HepG2 (cell line): Measurements from ENCODE around the gene TRIM37. TPM values are rescaled to one million over a fixed set of nuclear protein-coding genes. Genes with fewer than 3 reads are reported as not detected.

ENCODE experiments used
- ATAC-seq: fragments of 200-7000 bp; cut with Tn5 transposase; 3 replicates; pipeline ENCODE4 v1.9.1; 2020; ENCODE audit warnings: mild to moderate bottlenecking, moderate library complexity
- BruUV-seq: library from RNA; stranded (reverse); fragments of 400-500 nt; replicated peaks from 2 replicates; lab custom pipeline; 2021; lab: Mats Ljungman, UMichigan
- CTCF ChIA-PET: fragments of 300-600 bp; formaldehyde crosslinking; extraction: SDS; loops from one replicate; lab custom pipeline; 2021; ENCODE audit warnings: low total read pairs, inconsistent platforms, low intra/inter-chr PET ratio; lab: Yijun Ruan, JAX
- POLR2A ChIA-PET: fragments of 350-600 bp; sonication (Branson Sonifier 250); formaldehyde crosslinking; loops from one replicate; lab custom pipeline; 2020; ENCODE audit warnings: antibody characterized with exemption, inconsistent platforms; lab: Yijun Ruan, JAX
- DNase-seq: peaks from one replicate; pipeline ENCODE4 v3.0.0-alpha.2; 2015; ENCODE audit warnings: low spot score
- FAIRE-seq: peaks from 3 replicates; lab custom pipeline; 2011; peaks lifted over from hg19 to GRCh38; lab: Jason Lieb, UNC
- H2AFZ ChIP-seq: one replicate; pipeline ENCODE4 v1.6.1; 2011; ENCODE audit warnings: low read length, inconsistent platforms
- H3K27ac ChIP-seq: fragments of 300-600 bp; 3 replicates; pipeline ENCODE4 v1.8.0; 2011; ENCODE audit warnings: mixed run types, mild to moderate bottlenecking, mixed read lengths, low read length, inconsistent platforms; ENCODE audit not compliant: insufficient read depth; ENCODE audit errors: extremely low read length
- H3K27me3 ChIP-seq, 2 experiments: fragments of 200-600 bp in 1 of 2; 2 replicates in 1 of 2; 3 replicates in 1 of 2; pipeline versions ENCODE4 v1.6.0 to v1.8.0; 2011; ENCODE audit warnings: low read length in 2 of 2, mild to moderate bottlenecking in 2 of 2, moderate library complexity in 2 of 2, inconsistent platforms in 1 of 2; ENCODE audit not compliant: insufficient read depth in 2 of 2, control insufficient read depth in 1 of 2
- H3K36me3 ChIP-seq, 2 experiments: fragments of 200-600 bp in 1 of 2; replicated peaks in 1 of 2; 2 replicates in 1 of 2; 3 replicates in 1 of 2; pipeline versions ENCODE4 v1.5.1 to v1.8.0; 2011; ENCODE audit warnings: low read length in 2 of 2, inconsistent platforms in 1 of 2; ENCODE audit not compliant: insufficient read depth in 2 of 2, control insufficient read depth in 1 of 2
- H3K4me1 ChIP-seq: 2 replicates; pipeline ENCODE4 v1.5.1; 2012; ENCODE audit warnings: low read length, inconsistent platforms; ENCODE audit not compliant: insufficient read depth
- H3K4me2 ChIP-seq: 2 replicates; pipeline ENCODE4 v1.6.0; 2011; ENCODE audit warnings: low read depth, low read length, inconsistent platforms
- H3K4me3 ChIP-seq, 3 experiments: fragments of 200-600 bp in 1 of 3; sonication (generic), shearing (Covaris generic) in 1 of 3; replicated peaks in 1 of 3; 2 replicates each; pipeline ENCODE4 v1.5.1; 2011 to 2016; ENCODE audit warnings: low read length in 3 of 3, inconsistent platforms in 2 of 3, low read depth in 2 of 3, mild to moderate bottlenecking in 2 of 3, control low read depth in 1 of 3, mixed read lengths in 1 of 3; ENCODE audit not compliant: insufficient read depth in 1 of 3
- H3K79me2 ChIP-seq: one replicate; pipeline ENCODE4 v1.6.1; 2011; ENCODE audit warnings: low read length, inconsistent platforms; ENCODE audit not compliant: insufficient read depth
- H3K9ac ChIP-seq: 2 replicates; pipeline ENCODE4 v1.6.0; 2011; ENCODE audit warnings: mild to moderate bottlenecking, low read depth, low read length, inconsistent platforms; ENCODE audit not compliant: insufficient read depth
- H3K9me3 ChIP-seq: 2 replicates; pipeline ENCODE4 v1.5.1; 2012; ENCODE audit warnings: mild to moderate bottlenecking, low read length
- H4K20me1 ChIP-seq: 2 replicates; pipeline ENCODE4 v1.6.0; 2011; ENCODE audit warnings: inconsistent platforms, mild to moderate bottlenecking, low read length, moderate library complexity; ENCODE audit not compliant: insufficient read depth
- ARNT ChIP-seq: fragments of 450-650 bp; IDR thresholded peaks from 2 replicates; pipeline ENCODE4 v1.6.1; 2017
- ATF7 ChIP-seq, 2 experiments: fragments of 450-650 bp in 1 of 2; sonication (generic) in 1 of 2; formaldehyde crosslinking in 1 of 2; IDR thresholded peaks; 2 replicates each; pipeline versions ENCODE4 v1.4.0 to v1.6.1; 2016 to 2020; ENCODE audit warnings: antibody characterized with exemption in 1 of 2, mild to moderate bottlenecking in 1 of 2, missing genetic modification reagents in 1 of 2
- CTCF ChIP-seq: sonication (generic); formaldehyde crosslinking; IDR thresholded peaks from 2 replicates; pipeline ENCODE4 v1.5.0; 2020; ENCODE audit warnings: mild to moderate bottlenecking, missing genetic modification reagents, moderate library complexity
- ELF1 ChIP-seq: sonication (generic); formaldehyde crosslinking; IDR thresholded peaks from 2 replicates; pipeline ENCODE4 v1.4.0; 2020; ENCODE audit warnings: missing genetic modification reagents
- HNF4A ChIP-seq: sonication (generic); formaldehyde crosslinking; IDR thresholded peaks from 2 replicates; pipeline ENCODE4 v1.4.0; 2020; ENCODE audit warnings: missing genetic modification reagents
- KAT2B ChIP-seq: fragments of 150-350 bp; IDR thresholded peaks from 2 replicates; pipeline ENCODE4 v1.6.1; 2014; ENCODE audit warnings: low read depth, low read length, borderline replicate concordance
- NKX3-1 ChIP-seq: sonication (generic); formaldehyde crosslinking; IDR thresholded peaks from 2 replicates; pipeline ENCODE4 v1.5.0; 2020; ENCODE audit warnings: missing genetic modification reagents
- PHF5A ChIP-seq: IDR thresholded peaks from one replicate; pipeline ENCODE4 v1.6.1; 2018; ENCODE audit warnings: low read depth, missing genetic modification reagents; ENCODE audit not compliant: unreplicated experiment
- ZNF264 ChIP-seq: sonication (generic); formaldehyde crosslinking; IDR thresholded peaks from 2 replicates; pipeline ENCODE4 v1.4.0; 2020; ENCODE audit warnings: missing genetic modification reagents
- ZNF280B ChIP-seq: sonication (generic); formaldehyde crosslinking; IDR thresholded peaks from 2 replicates; pipeline ENCODE4 v1.5.0; 2020; ENCODE audit warnings: missing genetic modification reagents, mild to moderate bottlenecking, borderline replicate concordance
- ZNF552 ChIP-seq: sonication (generic); formaldehyde crosslinking; IDR thresholded peaks from 2 replicates; pipeline ENCODE4 v1.9.0; 2022; ENCODE audit warnings: missing genetic modification reagents, mild to moderate bottlenecking, borderline replicate concordance
- WGBS: methylation state at CpG from one replicate; pipeline ENCODE4 v1.1.6; 2017; ENCODE audit warnings: low lambda C conversion rate; 5-methylcytosine and 5-hydroxymethylcytosine counted together
- in situ Hi-C: cut with HindIII; loops from 2 replicates; pipeline ENCODE4 v1.10.0; 2017; ENCODE audit warnings: low pct_unique_long_range_greater_than_20kb; ENCODE audit not compliant: extremely low pct_ligation_motif_present
- intact Hi-C: fragments of 100-400 bp; cut with micrococcal nuclease; formaldehyde crosslinking; loops from one replicate; pipeline ENCODE4 v1.10.0; 2022; ENCODE audit not compliant: unreplicated experiment
- polyA plus RNA-seq, 8 experiments: library from polyadenylated mRNA; depleted of rRNA in 3 of 8; stranded (reverse) in 7 of 8; unstranded in 1 of 8; fragments of >200 nt; fragmentation: Illumina TruSeq in 4 of 8; extraction: Trizol in 4 of 8; gene quantifications; 2 replicates each; pipeline versions ENCODE4 v1.2.1 to v1.2.3, GENCODE V29; 2011 to 2016; ENCODE audit warnings: low read depth in 4 of 8, missing spikeins in 1 of 8, mixed read lengths in 1 of 8; ENCODE audit not compliant: insufficient read depth in 1 of 8
- total RNA-seq, 5 experiments: library from RNA; depleted of rRNA; stranded (reverse); fragments of >200 nt; fragmentation: Illumina TruSeq; extraction: Trizol; gene quantifications; 2 replicates each; pipeline ENCODE4 v1.2.3, GENCODE V29; 2016; ENCODE audit warnings: low read depth in 1 of 5
- TF ChIP-seq, protein P1 (sequence below): IDR thresholded peaks from 2 replicates; pipeline ENCODE4 v1.6.1; 2016; ENCODE audit warnings: mild to moderate bottlenecking

TRIM37 gene
- total and polyA plus RNA-seq, 2 of the 13 experiments (the other 11 are each of a cell fraction or from before 2014, with no cell fraction given), result 12.4 to 39.1 TPM

DNA sequence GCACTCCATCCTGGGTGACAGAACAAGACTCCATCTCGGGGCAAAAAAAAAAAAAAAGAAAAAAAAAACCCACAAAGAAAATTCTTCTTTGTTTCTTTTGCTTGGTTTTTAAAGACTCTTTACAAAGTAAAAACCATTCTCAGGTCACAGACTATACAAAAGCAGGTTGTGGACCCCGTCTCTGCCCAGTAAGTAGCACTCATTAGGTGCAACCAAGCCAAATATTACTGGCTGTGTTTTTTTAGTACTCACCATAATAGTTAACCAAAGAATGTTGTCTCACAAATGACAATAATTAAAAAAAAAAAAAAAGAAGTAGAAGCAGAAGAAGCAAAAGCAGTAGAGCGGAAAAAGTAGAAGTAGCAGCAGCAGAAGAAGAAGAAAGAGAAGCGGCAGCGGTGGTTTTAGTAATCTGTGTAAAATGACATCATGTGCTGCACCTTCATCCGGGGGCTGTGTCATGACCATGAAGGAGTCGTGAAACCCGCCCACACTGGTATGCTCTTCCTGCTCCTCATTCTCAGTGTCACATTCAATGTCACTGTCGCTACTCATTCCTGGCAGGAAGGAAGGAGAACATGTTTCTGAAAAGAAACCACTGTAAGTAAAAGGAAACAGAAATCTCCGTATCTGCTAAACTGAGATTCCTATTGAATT, 105.4 kb downstream of the TRIM37 start:
- no TSS peak for BruUV-seq
- H3K9ac ChIP-seq, result no peak overlapping the region
- no peaks in the 10 kb centered on the region for H4K20me1 ChIP-seq
- POLR2A ChIA-PET, result no interaction called here
- no peak for TF ChIP-seq NKX3-1 (CRISPR knock-in tag)
- TF ChIP-seq ATF7 (IDR thresholded peaks at IDR 0.05), result peak; percentile 28; the same call in 1 of the 2 replicates
- no peak for TF ChIP-seq ATF7 (CRISPR knock-in tag; IDR thresholded peaks at IDR 0.05)
- DNase-seq (no peak), FAIRE-seq (no peak), ATAC-seq (no peak)
- intact Hi-C loops (loop anchor here (10.0 kb wide), 1 partner anchor 426 kb away; no protein-coding TSS in a partner anchor), in situ Hi-C loops (loop anchor here (5.0 kb wide), 2 partner anchors 289 to 484 kb away; no protein-coding TSS in a partner anchor)
- H3K4me3 ChIP-seq, result no peak overlapping the region
- no peaks in the 10 kb centered on the region for H3K9me3 ChIP-seq
- no peak overlapping the region for H2AFZ ChIP-seq
- no peaks in the 10 kb centered on the region for H3K27me3 ChIP-seq
- H3K79me2 ChIP-seq, result no peaks in the 10 kb centered on the region
- CTCF ChIA-PET, result interaction anchor here (1.2 kb wide), 1 partner anchor 290 kb away, joined by 3 read pairs; no protein-coding TSS in a partner anchor
- H3K4me2 ChIP-seq, result no peak overlapping the region
- H3K27ac ChIP-seq, result no peak overlapping the region
- H3K4me1 ChIP-seq, result no peaks in the 10 kb centered on the region
- H3K36me3 ChIP-seq, result peaks cover 0 to 18% of the 10 kb centered on the region in 2 experiments; a peak in 3 of 5 replicates
- 95% methylated on average over 10 of the region's 10 CpGs for WGBS

- Histone ChIP-seq H2AFZ (no peak overlapping the region), H3K9me3 (no peaks in the 10 kb centered on the region), H3K27ac (no peak overlapping the region), H3K4me2 (no peak overlapping the region), H3K79me2 (no peaks in the 10 kb centered on the region), H3K9ac (no peak overlapping the region), H3K4me1 (no peaks in the 10 kb centered on the region), H4K20me1 (no peaks in the 10 kb centered on the region), H3K27me3 (no peaks in the 10 kb centered on the region), H3K4me3 (no peak overlapping the region), H3K36me3 (peaks cover 0 to 18% of the 10 kb centered on the region in 2 experiments; a peak in 4 of 5 replicates)
- FAIRE-seq (no peak), ATAC-seq (no peak), DNase-seq (no peak)
- ChIA-PET CTCF (no interaction called here), POLR2A (no interaction called here)
- 93% methylated on average over 1 of the region's 1 CpG for WGBS
- BruUV-seq, result no TSS peak
- in situ Hi-C loops, result loop anchor here (5.0 kb wide), 2 partner anchors 288 to 483 kb away; no protein-coding TSS in a partner anchor
- intact Hi-C loops, result loop anchor here (10.0 kb wide), 1 partner anchor 425 kb away; no protein-coding TSS in a partner anchor
- TF ChIP-seq HNF4A (CRISPR knock-in tag) (no peak), ELF1 (CRISPR knock-in tag) (no peak), CTCF (CRISPR knock-in tag) (no peak), ZNF280B (CRISPR knock-in tag) (no peak), ARNT (no peak), KAT2B (no peak), ZNF552 (no peak), ZNF264 (CRISPR knock-in tag) (no peak), PHF5A (no peak)
- TF ChIP-seq, protein P1, sequence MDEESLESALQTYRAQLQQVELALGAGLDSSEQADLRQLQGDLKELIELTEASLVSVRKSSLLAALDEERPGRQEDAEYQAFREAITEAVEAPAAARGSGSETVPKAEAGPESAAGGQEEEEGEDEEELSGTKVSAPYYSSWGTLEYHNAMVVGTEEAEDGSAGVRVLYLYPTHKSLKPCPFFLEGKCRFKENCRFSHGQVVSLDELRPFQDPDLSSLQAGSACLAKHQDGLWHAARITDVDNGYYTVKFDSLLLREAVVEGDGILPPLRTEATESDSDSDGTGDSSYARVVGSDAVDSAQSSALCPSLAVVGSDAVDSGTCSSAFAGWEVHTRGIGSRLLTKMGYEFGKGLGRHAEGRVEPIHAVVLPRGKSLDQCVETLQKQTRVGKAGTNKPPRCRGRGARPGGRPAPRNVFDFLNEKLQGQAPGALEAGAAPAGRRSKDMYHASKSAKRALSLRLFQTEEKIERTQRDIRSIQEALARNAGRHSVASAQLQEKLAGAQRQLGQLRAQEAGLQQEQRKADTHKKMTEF, result no peak
These were observed 106.7 kb downstream of the TRIM37 start for GRCh38 chr17:59000022-59000421.
